Activated T-helper 2 cell treated with anti-CD3 and anti-CD28 coated beads, Interferon-gamma antibody, Interleukin-2, Interleukin-4, amounts not matched to agents 10 μg/mL and 5 μg/mL and 100 μg/mL, durations not matched to agents 14 hours and 24 hours and 36 hours (primary cell): ENCODE measurements around the gene ETV1. TPM values are rescaled to one million over a fixed set of nuclear protein-coding genes. Genes with fewer than 3 reads are reported as not detected.

Experiments
- DNase-seq: peaks from one replicate; pipeline ENCODE4 v3.0.0; 2021; ENCODE audit warnings: low spot score
- H3K27ac Mint-ChIP-seq: one replicate; pipeline ENCODE4 v1.8.0; 2021; ENCODE audit warnings: mixed read lengths
- H3K27me3 Mint-ChIP-seq: one replicate; pipeline ENCODE4 v1.8.0; 2021; ENCODE audit warnings: low read depth, mixed read lengths
- H3K36me3 Mint-ChIP-seq: one replicate; pipeline ENCODE4 v1.8.0; 2021; ENCODE audit warnings: low read depth, mixed read lengths
- H3K4me1 Mint-ChIP-seq: one replicate; pipeline ENCODE4 v1.8.0; 2021; ENCODE audit warnings: low read depth, mixed read lengths
- H3K4me3 Mint-ChIP-seq: one replicate; pipeline ENCODE4 v1.8.0; 2021; ENCODE audit warnings: low read depth, mild to moderate bottlenecking, moderate library complexity, mixed read lengths
- H3K9me3 Mint-ChIP-seq: one replicate; pipeline ENCODE4 v1.8.0; 2021; ENCODE audit warnings: mixed read lengths
- intact Hi-C: fragments of 100-400 bp; cut with micrococcal nuclease; formaldehyde crosslinking; loops from one replicate; pipeline ENCODE4 v1.15.1; 2023
- total RNA-seq: library from RNA; stranded (reverse); gene quantifications from 2 replicates; pipeline ENCODE4 v1.2.3, GENCODE V29; 2022

The ETV1 gene
- total RNA-seq, result 0.05 and 0.53 TPM in 2 replicates

DNA sequence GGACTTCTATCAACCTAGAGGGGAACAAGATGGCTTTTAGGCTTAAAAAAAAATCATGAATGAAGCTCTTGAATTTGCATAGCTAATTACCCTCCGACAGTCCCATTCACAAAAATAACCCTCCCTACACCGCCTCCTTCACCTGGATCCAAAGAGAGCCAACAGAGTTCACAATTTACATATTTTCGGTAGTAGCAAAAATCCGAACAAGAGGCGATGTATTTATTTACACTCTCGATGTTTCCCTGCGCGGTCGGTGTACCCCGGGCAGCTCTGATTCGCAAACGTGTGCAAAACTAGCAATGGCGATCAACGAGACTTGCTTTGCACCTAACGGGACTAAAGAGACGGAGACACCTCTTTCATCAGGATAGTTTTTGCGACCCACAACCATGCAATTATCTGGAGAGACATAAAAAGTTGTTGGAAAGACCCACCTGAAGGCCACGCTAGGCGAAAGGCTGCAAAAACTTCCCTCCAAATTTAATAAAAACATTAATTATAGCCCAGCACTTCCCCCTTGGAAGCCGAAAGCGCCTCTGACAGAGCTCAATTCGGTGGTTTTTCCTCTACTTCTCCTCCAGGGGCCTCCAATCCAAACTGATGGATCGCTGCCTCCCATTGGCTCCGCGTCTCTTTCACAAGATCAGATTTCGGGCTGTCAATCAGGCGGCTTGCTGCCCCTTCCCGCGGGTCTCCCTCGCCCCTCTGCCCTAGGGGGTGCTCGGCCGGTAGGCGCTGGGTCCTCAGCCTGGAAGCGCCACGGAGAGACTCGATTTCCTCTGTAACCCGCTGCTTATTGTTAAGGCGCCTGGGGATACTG lies at the start of gene ETV1:
ETV1 (minus strand) TSS at position 541 of the 823 bp plus-strand sequence. CDS start 614 bp downstream, outside the sequence.
- H3K27ac Mint-ChIP-seq, result no peak within 1 kb of the TSS
- H3K9me3 Mint-ChIP-seq, result no peaks in the 10 kb centered on the region
- H3K36me3 Mint-ChIP-seq, result no peaks in the 10 kb centered on the region
- peaks cover 2% of the 10 kb centered on the region for H3K27me3 Mint-ChIP-seq
- no peaks in the 10 kb centered on the region for H3K4me1 Mint-ChIP-seq
- no peak within 1 kb of the TSS for H3K4me3 Mint-ChIP-seq
- no peak for DNase-seq
- intact Hi-C loops, result loop anchor here (2.0 kb wide), 1 partner anchor 79 kb away; no protein-coding TSS in a partner anchor

DNA sequence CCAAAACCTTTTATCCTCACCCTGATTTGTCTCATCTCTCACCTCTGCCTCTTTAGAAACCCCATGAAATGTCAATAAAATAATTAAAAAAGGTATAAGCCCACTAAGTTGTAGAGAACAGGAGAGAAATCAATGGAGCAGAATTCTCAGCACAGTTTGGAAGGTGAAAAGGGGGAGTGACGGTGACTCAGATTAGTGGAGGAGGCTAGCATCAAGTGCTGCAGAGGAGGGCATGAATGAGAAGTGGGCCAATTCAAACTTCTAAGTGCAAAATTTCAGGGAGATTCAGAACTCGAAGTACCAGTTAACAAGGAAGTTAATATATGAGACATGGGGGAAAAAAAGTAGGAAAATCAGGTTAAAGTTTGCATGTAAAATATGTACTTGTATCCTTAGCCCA lies 34.9 kb upstream of the ETV1 start:
- Mint-ChIP-seq H3K27ac (no peak overlapping the region), H3K4me3 (no peak overlapping the region)
- intact Hi-C loops, result no loop called here

DNA sequence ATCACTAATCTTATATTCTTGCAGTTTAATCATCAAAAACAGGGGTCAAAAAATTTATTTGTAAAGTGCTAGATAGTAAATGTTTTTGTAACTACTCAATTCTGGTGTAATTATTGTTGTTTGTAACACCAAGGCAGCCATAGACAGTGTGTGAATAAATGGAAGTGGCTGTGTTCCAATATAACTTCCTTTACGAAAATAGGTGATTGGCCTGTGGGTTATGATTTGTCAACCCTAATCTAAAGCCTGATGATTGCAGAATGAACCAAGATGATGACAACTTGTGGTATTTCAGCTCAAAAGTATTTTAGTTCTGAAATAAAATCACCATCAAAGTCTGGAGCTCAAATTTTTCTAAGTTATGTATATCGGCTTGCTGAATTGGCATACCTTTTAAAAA lies 34.4 kb upstream of the ETV1 start:
- H3K36me3 Mint-ChIP-seq, result no peaks in the 10 kb centered on the region
- intact Hi-C loops, result no loop called here
- H3K4me1 Mint-ChIP-seq, result no peaks in the 10 kb centered on the region
- H3K4me3 Mint-ChIP-seq, result no peak overlapping the region
- H3K27ac Mint-ChIP-seq, result no peak overlapping the region
- no peak for DNase-seq
- no peaks in the 10 kb centered on the region for H3K9me3 Mint-ChIP-seq
- no peaks in the 10 kb centered on the region for H3K27me3 Mint-ChIP-seq

More for the DNA sequence above, 34.9 kb upstream of the ETV1 start:
- Mint-ChIP-seq H3K27me3 (no peaks in the 10 kb centered on the region), H3K4me1 (no peaks in the 10 kb centered on the region), H3K36me3 (no peaks in the 10 kb centered on the region), H3K9me3 (no peaks in the 10 kb centered on the region)
- no peak for DNase-seq

DNA sequence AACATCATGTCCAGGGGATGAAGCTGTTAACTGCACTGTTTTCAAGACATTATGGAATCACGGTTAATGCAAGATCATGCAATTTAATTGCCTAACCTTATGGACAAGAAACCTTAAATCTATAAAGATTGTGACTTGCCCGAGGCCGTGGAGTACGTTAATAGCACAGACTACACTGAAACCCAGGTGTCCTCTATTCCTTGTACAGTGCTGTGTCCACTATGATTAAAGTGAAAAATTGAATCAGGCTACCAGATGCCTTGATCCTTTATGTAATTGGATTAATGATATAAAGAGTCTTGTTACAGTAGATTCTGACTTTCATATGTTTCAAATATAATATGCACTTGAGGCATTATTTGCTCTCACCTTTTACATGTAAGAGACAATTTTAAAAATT lies 33.9 kb upstream of the ETV1 start:
- no peaks in the 10 kb centered on the region for H3K27me3 Mint-ChIP-seq
- H3K4me1 Mint-ChIP-seq, result no peaks in the 10 kb centered on the region
- no peak for DNase-seq
- no peak overlapping the region for H3K27ac Mint-ChIP-seq
- H3K9me3 Mint-ChIP-seq, result no peaks in the 10 kb centered on the region
- no peaks in the 10 kb centered on the region for H3K36me3 Mint-ChIP-seq
- H3K4me3 Mint-ChIP-seq, result no peak overlapping the region
- intact Hi-C loops, result no loop called here

- no peak for DNase-seq
- H3K36me3 Mint-ChIP-seq, result no peaks in the 10 kb centered on the region
- H3K27ac Mint-ChIP-seq, result no peak overlapping the region
- intact Hi-C loops, result no loop called here
- no peaks in the 10 kb centered on the region for H3K9me3 Mint-ChIP-seq
- no peak overlapping the region for H3K4me3 Mint-ChIP-seq
- H3K4me1 Mint-ChIP-seq, result no peaks in the 10 kb centered on the region
- no peaks in the 10 kb centered on the region for H3K27me3 Mint-ChIP-seq
Observed at GRCh38 chr7:14021069-14021468, 31.6 kb upstream of the ETV1 start.

DNA sequence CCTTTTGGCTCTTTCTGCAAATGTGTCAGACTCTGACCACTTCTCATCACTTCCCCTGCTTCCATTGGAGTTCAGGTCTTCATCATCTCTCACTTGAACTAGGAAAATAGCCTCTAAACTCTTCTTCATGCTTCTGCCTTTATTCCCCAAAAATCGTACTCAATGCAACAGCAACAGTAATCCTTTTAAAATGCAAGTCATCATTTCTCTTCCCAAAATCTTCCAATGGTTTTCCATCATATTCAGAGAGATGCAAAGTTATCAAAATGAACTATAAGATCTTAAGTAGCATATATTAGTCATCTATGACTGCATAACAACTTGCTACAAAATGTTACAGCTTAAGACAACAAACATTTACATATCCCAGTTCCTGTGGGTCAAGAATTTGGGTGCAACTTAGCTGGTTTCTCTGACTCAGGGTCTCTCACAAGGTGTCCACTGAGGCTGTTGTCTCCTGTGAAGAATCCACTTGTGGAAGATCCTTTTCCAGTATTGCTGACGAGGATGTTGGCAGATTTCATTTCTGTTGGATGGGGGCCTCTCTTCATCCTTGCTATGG lies 31.0 kb upstream of the ETV1 start:
- Mint-ChIP-seq H3K9me3 (no peaks in the 10 kb centered on the region), H3K27ac (no peak overlapping the region), H3K36me3 (no peaks in the 10 kb centered on the region), H3K27me3 (no peaks in the 10 kb centered on the region), H3K4me3 (no peak overlapping the region), H3K4me1 (no peaks in the 10 kb centered on the region)
- intact Hi-C loops, result no loop called here
- no peak for DNase-seq

DNA sequence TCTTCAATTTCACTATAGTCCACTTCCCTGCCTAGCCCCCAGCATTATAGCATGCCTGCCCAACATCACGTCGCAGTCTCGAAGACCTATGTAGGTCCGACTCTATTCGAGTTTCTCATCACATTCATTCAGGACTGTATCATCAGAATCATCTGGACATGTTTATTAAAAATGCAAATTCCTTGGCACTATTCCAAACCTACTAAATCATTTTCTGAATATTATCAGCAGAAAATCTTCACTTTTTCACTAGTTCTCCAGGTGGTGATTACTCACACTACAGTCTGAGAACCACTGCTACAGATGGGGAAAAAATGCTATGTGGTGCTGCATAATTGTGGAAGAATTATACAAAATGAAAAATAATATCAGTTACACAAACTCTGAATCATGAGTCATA lies 29.3 kb upstream of the ETV1 start:
- intact Hi-C loops, result no loop called here
- DNase-seq, result no peak
- no peaks in the 10 kb centered on the region for H3K4me1 Mint-ChIP-seq
- H3K27ac Mint-ChIP-seq, result no peak overlapping the region
- no peaks in the 10 kb centered on the region for H3K36me3 Mint-ChIP-seq
- H3K9me3 Mint-ChIP-seq, result no peaks in the 10 kb centered on the region
- no peak overlapping the region for H3K4me3 Mint-ChIP-seq
- no peaks in the 10 kb centered on the region for H3K27me3 Mint-ChIP-seq

DNA sequence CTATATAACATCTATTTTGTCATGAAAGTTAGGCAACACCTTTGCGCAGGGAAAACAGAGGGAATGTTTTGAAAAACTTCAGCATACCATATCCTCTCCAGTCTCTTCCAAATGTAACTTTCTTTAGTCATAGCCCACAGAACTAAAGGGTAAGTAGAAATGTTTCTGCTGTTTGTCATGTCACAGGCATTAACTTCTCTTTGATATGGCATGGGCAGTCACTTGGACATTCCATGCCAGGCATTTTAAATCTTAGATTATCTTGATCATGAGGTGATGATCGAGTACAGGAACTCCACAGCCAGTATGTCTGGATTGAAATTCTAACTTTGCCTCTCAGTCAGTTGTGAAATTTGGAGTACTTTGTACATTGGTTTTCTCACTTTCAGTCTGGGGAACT lies 27.5 kb upstream of the ETV1 start:
- Mint-ChIP-seq H3K9me3 (no peaks in the 10 kb centered on the region), H3K27me3 (no peaks in the 10 kb centered on the region), H3K27ac (no peak overlapping the region), H3K36me3 (no peaks in the 10 kb centered on the region), H3K4me1 (no peaks in the 10 kb centered on the region), H3K4me3 (no peak overlapping the region)
- DNase-seq, result no peak
- intact Hi-C loops, result no loop called here

DNA sequence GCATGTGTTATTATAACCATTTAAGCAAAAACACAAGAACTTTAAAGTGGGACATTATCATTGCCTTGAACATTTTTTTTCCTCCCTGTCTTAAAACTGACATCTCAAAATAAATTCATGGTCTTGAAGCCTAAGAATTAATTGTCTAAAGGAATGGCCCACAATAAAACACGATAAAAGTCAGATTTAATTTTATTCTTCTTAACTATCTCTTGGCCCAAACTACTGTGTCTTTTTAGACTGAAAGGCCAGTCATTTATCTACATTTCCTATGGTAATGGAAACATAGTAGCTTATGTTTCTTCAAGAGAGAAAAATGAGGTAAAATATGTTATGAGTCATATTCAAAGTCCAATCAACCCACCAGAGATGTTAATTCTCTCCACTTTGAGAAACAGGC lies 24.4 kb upstream of the ETV1 start:
- Mint-ChIP-seq H3K27ac (no peak overlapping the region), H3K4me3 (no peak overlapping the region), H3K36me3 (no peaks in the 10 kb centered on the region), H3K4me1 (no peaks in the 10 kb centered on the region), H3K9me3 (no peaks in the 10 kb centered on the region), H3K27me3 (no peaks in the 10 kb centered on the region)
- intact Hi-C loops, result no loop called here
- no peak for DNase-seq

- intact Hi-C loops, result no loop called here
- no peaks in the 10 kb centered on the region for H3K9me3 Mint-ChIP-seq
- H3K4me1 Mint-ChIP-seq, result no peaks in the 10 kb centered on the region
- no peak overlapping the region for H3K4me3 Mint-ChIP-seq
- no peak overlapping the region for H3K27ac Mint-ChIP-seq
- H3K36me3 Mint-ChIP-seq, result no peaks in the 10 kb centered on the region
- no peak for DNase-seq
- no peaks in the 10 kb centered on the region for H3K27me3 Mint-ChIP-seq
Observed at GRCh38 chr7:14009453-14010418, 20.3 kb upstream of the ETV1 start.

DNA sequence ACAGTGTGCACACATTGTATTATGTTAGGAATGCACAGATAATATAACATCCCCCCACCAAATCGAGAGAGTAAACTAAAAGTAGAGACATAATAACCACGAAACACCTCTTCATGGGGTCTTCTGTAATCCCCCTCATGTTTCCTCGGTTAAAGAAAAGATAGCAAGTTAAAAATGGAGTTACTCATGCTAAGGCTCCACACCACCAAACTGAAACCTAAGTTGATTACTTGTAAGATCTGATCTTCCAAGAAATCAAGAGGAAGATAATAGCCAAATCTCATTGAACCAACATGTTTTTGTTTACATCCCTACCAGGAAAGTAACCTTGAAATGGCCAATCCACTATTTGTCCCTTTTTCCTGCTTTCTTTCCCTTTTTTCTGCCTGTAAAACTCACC lies 11.7 kb upstream of the ETV1 start:
- Mint-ChIP-seq H3K27me3 (no peaks in the 10 kb centered on the region), H3K36me3 (no peaks in the 10 kb centered on the region), H3K9me3 (no peaks in the 10 kb centered on the region), H3K27ac (no peak overlapping the region), H3K4me3 (no peak overlapping the region), H3K4me1 (no peaks in the 10 kb centered on the region)
- no peak for DNase-seq
- intact Hi-C loops, result no loop called here

DNA sequence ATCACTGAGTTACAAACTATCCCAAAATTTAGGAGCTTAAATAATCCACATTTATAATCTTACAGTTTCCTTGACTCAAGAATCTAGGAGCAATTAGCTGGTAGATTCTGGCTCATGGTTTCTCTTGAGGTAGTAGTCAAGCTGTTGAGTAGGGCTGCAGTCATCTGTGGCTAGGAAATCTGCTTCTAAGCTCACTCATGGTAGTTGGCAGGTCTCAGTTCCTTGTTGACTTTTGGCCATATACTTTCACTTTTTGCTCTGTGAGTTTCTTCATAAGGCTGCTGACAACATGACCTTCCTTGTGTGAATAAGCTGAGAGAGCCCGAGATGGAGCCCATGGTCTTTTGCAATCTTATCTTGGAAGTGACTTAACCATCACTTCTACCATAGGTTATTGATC lies 10.8 kb upstream of the ETV1 start:
- H3K27ac Mint-ChIP-seq, result no peak overlapping the region
- H3K4me1 Mint-ChIP-seq, result no peaks in the 10 kb centered on the region
- H3K36me3 Mint-ChIP-seq, result no peaks in the 10 kb centered on the region

DNA sequence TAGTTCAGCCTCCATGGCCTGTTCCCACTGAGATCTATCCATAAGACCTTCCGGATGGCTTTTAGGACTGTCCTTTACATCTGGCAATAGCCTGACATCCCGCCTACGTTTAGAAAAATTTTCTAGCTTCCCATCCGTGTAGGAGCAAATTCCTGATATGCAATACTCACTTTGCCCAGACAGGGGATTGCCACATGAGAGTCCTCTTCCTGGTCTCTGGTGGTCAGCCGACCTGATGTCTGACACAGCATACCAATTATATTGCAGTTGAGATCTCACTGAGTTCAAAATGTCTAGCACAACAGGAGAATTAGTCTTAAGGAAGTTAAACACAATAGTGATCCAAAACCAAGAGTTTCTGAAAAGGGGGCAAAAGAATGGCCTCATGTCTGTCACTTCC lies 9.4 kb upstream of the ETV1 start:
- Mint-ChIP-seq H3K27me3 (no peaks in the 10 kb centered on the region), H3K4me1 (no peaks in the 10 kb centered on the region), H3K9me3 (no peaks in the 10 kb centered on the region), H3K4me3 (no peak overlapping the region), H3K36me3 (no peaks in the 10 kb centered on the region), H3K27ac (no peak overlapping the region)
- intact Hi-C loops, result no loop called here
- DNase-seq, result no peak

More for the DNA sequence above, 10.8 kb upstream of the ETV1 start:
- no peaks in the 10 kb centered on the region for H3K27me3 Mint-ChIP-seq
- intact Hi-C loops, result no loop called here
- no peak overlapping the region for H3K4me3 Mint-ChIP-seq
- no peaks in the 10 kb centered on the region for H3K9me3 Mint-ChIP-seq
- no peak for DNase-seq
